Esophagus squamous epithelium (tissue), 4 donors: ENCODE results near the gene SEMA6B.

ENCODE experiments used
- CTCF ChIP-seq, 6 experiments: fragments of 450-650 bp in 4 of 6; fragments of 200-600 bp in 2 of 6; sonication (generic) in 2 of 6; IDR thresholded peaks; one replicate each; pipeline ENCODE4 v1.5.1; 2016 to 2019; ENCODE audit warnings: antibody characterized with exemption in 6 of 6, mild to moderate bottlenecking in 4 of 6, moderate library complexity in 4 of 6
- POLR2A ChIP-seq, 4 donors: fragments of 450-650 bp; IDR thresholded peaks; one replicate each; pipeline ENCODE4 v1.6.1; 2017; ENCODE audit warnings: antibody characterized with exemption in 4 of 4, mild to moderate bottlenecking in 4 of 4, moderate library complexity in 3 of 4

- TF ChIP-seq CTCF (IDR thresholded peaks at IDR 0.05), result no peak
- TF ChIP-seq POLR2A (IDR thresholded peaks at IDR 0.05), result no peak
Measured at GRCh38 chr19:4585556-4585955, 26.1 kb upstream of the SEMA6B start.
